Stimulated activated naive CD8-positive, alpha-beta T cell treated with anti-CD3 and anti-CD28 coated beads, Interleukin-15, Interleukin-2, amounts not matched to agents 100 U/mL and 50 U/mL, for 24 hours (primary cell): ENCODE data around the gene CCL7.

ENCODE experiments used
- ATAC-seq: fragments of 150-1000 bp; cut with Tn5 transposase; one replicate; pipeline ENCODE4 v1.10.0; 2021
- DNase-seq: peaks from one replicate; pipeline ENCODE4 v3.0.0; 2021

CCL7 gene

GRCh38 chr17:34287875-34288274 lies 17.9 kb downstream of the CCL7 start:
- ATAC-seq: no peak
- DNase-seq: no peak

- DNase-seq (no peak), ATAC-seq (no peak)
These were observed 20.6 kb downstream of the CCL7 start for GRCh38 chr17:34290586-34290985.

GRCh38 chr17:34291721-34292348 lies 21.8 kb downstream of the CCL7 start:
- no peak for ATAC-seq
- DNase-seq: no peak

- DNase-seq: no peak
- no peak for ATAC-seq
These were observed 29.0 kb downstream of the CCL7 start for GRCh38 chr17:34299027-34299426.

GRCh38 chr17:34299956-34300577 lies 30.0 kb downstream of the CCL7 start:
- no peak for DNase-seq
- ATAC-seq: no peak

GRCh38 chr17:34300652-34301370 lies 30.8 kb downstream of the CCL7 start:
- no peak for ATAC-seq
- no peak for DNase-seq

- ATAC-seq (no peak), DNase-seq (no peak)
These were observed 32.0 kb downstream of the CCL7 start for GRCh38 chr17:34301986-34302385.

GRCh38 chr17:34302636-34303035 lies 32.6 kb downstream of the CCL7 start:
- DNase-seq: no peak
- no peak for ATAC-seq

GRCh38 chr17:34303606-34304005 lies 33.6 kb downstream of the CCL7 start:
- DNase-seq (no peak), ATAC-seq (no peak)

GRCh38 chr17:34305061-34305460 lies 35.0 kb downstream of the CCL7 start:
- ATAC-seq: no peak
- no peak for DNase-seq

- no peak for DNase-seq
- ATAC-seq: no peak
These were observed 35.6 kb downstream of the CCL7 start for GRCh38 chr17:34305606-34306005.

- DNase-seq: no peak
These were observed 36.4 kb downstream of the CCL7 start for GRCh38 chr17:34306466-34306865.

GRCh38 chr17:34307110-34307509 lies 37.1 kb downstream of the CCL7 start:
- no peak for DNase-seq
- ATAC-seq: no peak

More at GRCh38 chr17:34306466-34306865, 36.4 kb downstream of the CCL7 start:
- ATAC-seq: no peak

GRCh38 chr17:34308371-34308770 lies 38.4 kb downstream of the CCL7 start:
- ATAC-seq: no peak
- DNase-seq: no peak

- DNase-seq (no peak), ATAC-seq (no peak)
These were observed 41.3 kb downstream of the CCL7 start for GRCh38 chr17:34311291-34311690.

GRCh38 chr17:34312080-34312479 lies 42.1 kb downstream of the CCL7 start:
- no peak for ATAC-seq
- DNase-seq: no peak

GRCh38 chr17:34313164-34313563 lies 43.1 kb downstream of the CCL7 start:
- DNase-seq: no peak

GRCh38 chr17:34314279-34314678 lies 44.3 kb downstream of the CCL7 start:
- ATAC-seq (no peak), DNase-seq (no peak)

More at GRCh38 chr17:34313164-34313563, 43.1 kb downstream of the CCL7 start:
- ATAC-seq: no peak

GRCh38 chr17:34318474-34318873 lies 48.5 kb downstream of the CCL7 start:
- DNase-seq (peak; percentile 12), ATAC-seq (no peak)

- DNase-seq: no peak
- no peak for ATAC-seq
These were observed 49.0 kb downstream of the CCL7 start, which contains the start of gene CCL8 for GRCh38 chr17:34319039-34319483. Gene CCL8, plus strand, starts transcription at chr17:34319435. Its CDS starts 67 bp downstream, at chr17:34319502.
